ENCODE results near the gene TNFSF4.

TNFSF4 gene

GRCh38 chr1:173224949-173225348, 17.8 kb upstream of the TNFSF4 start:
- Mint-ChIP-seq H3K36me3 (peaks cover 8% of the 10 kb centered on the region), H3K4me3 (no peak overlapping the region), H3K27ac (no peak overlapping the region), H3K9me3 (peaks cover 7% of the 10 kb centered on the region), H3K27me3 (no peaks in the 10 kb centered on the region), H3K4me1 (peaks cover 17% of the 10 kb centered on the region)
- ATAC-seq (ENCODE audit: low read depth) (no peak), DNase-seq (ENCODE audit: low spot score in 2 of 2) (no peak)

GRCh38 chr1:173224280-173224892, 17.3 kb upstream of the TNFSF4 start:
- ATAC-seq (ENCODE audit: low read depth) (no peak), DNase-seq (ENCODE audit: low spot score in 2 of 2) (no peak)
- H3K27me3 Mint-ChIP-seq = no peaks in the 10 kb centered on the region
- H3K27ac Mint-ChIP-seq = no peak overlapping the region
- H3K9me3 Mint-ChIP-seq = peaks cover 5% of the 10 kb centered on the region
- H3K36me3 Mint-ChIP-seq = peaks cover 6% of the 10 kb centered on the region
- no peak overlapping the region for H3K4me3 Mint-ChIP-seq
- H3K4me1 Mint-ChIP-seq = peaks cover 17% of the 10 kb centered on the region

GRCh38 chr1:173223031-173223380, 15.9 kb upstream of the TNFSF4 start:
- H3K4me1 Mint-ChIP-seq = peaks cover 17% of the 10 kb centered on the region
- no peak for DNase-seq (ENCODE audit: low spot score in 2 of 2)
- H3K4me3 Mint-ChIP-seq = no peak overlapping the region
- no peak for ATAC-seq (ENCODE audit: low read depth)
- no peak overlapping the region for H3K27ac Mint-ChIP-seq
- H3K9me3 Mint-ChIP-seq = no peaks in the 10 kb centered on the region
- peaks cover 1% of the 10 kb centered on the region for H3K27me3 Mint-ChIP-seq
- no peaks in the 10 kb centered on the region for H3K36me3 Mint-ChIP-seq

GRCh38 chr1:173222149-173223030, 15.3 kb upstream of the TNFSF4 start:
- DNase-seq (ENCODE audit: low spot score in 2 of 2) (no peak), ATAC-seq (ENCODE audit: low read depth) (no peak)
- H3K36me3 Mint-ChIP-seq = no peaks in the 10 kb centered on the region
- no peaks in the 10 kb centered on the region for H3K9me3 Mint-ChIP-seq
- H3K27me3 Mint-ChIP-seq = peaks cover 1% of the 10 kb centered on the region
- peaks cover 17% of the 10 kb centered on the region for H3K4me1 Mint-ChIP-seq
- H3K4me3 Mint-ChIP-seq = no peak overlapping the region
- H3K27ac Mint-ChIP-seq = no peak overlapping the region

- Mint-ChIP-seq H3K4me1 (peaks cover 9% of the 10 kb centered on the region), H3K36me3 (no peaks in the 10 kb centered on the region), H3K4me3 (no peak overlapping the region), H3K9me3 (no peaks in the 10 kb centered on the region), H3K27ac (no peak overlapping the region), H3K27me3 (peaks cover 1% of the 10 kb centered on the region)
- DNase-seq (ENCODE audit: low spot score in 2 of 2) = no peak
- no peak for ATAC-seq (ENCODE audit: low read depth)
Measured at GRCh38 chr1:173220157-173220556, 13.0 kb upstream of the TNFSF4 start.

GRCh38 chr1:173213665-173214064, 6.5 kb upstream of the TNFSF4 start:
- Mint-ChIP-seq H3K27ac (no peak overlapping the region), H3K36me3 (no peaks in the 10 kb centered on the region), H3K27me3 (peaks cover 1% of the 10 kb centered on the region), H3K4me1 (no peaks in the 10 kb centered on the region), H3K4me3 (no peak overlapping the region), H3K9me3 (no peaks in the 10 kb centered on the region)
- ATAC-seq (ENCODE audit: low read depth) (no peak), DNase-seq (ENCODE audit: low spot score in 2 of 2) (no peak)

GRCh38 chr1:173212952-173213491, 5.9 kb upstream of the TNFSF4 start:
- H3K27me3 Mint-ChIP-seq = no peaks in the 10 kb centered on the region
- H3K4me3 Mint-ChIP-seq = no peak overlapping the region
- DNase-seq (ENCODE audit: low spot score in 2 of 2) = no peak
- no peaks in the 10 kb centered on the region for H3K36me3 Mint-ChIP-seq
- H3K27ac Mint-ChIP-seq = no peak overlapping the region
- no peaks in the 10 kb centered on the region for H3K4me1 Mint-ChIP-seq
- H3K9me3 Mint-ChIP-seq = no peaks in the 10 kb centered on the region
- no peak for ATAC-seq (ENCODE audit: low read depth)

GRCh38 chr1:173210716-173211231, 3.6 kb upstream of the TNFSF4 start:
- Mint-ChIP-seq H3K4me3 (no peak overlapping the region), H3K27me3 (no peaks in the 10 kb centered on the region), H3K27ac (no peak overlapping the region), H3K9me3 (no peaks in the 10 kb centered on the region), H3K36me3 (no peaks in the 10 kb centered on the region), H3K4me1 (peaks cover 13% of the 10 kb centered on the region)
- DNase-seq (ENCODE audit: low spot score in 2 of 2) (no peak), ATAC-seq (ENCODE audit: low read depth) (no peak)

- no peaks in the 10 kb centered on the region for H3K36me3 Mint-ChIP-seq
- no peaks in the 10 kb centered on the region for H3K27me3 Mint-ChIP-seq
- DNase-seq (ENCODE audit: low spot score in 2 of 2) = no peak
- H3K27ac Mint-ChIP-seq = no peak overlapping the region
- no peaks in the 10 kb centered on the region for H3K9me3 Mint-ChIP-seq
- peaks cover 18% of the 10 kb centered on the region for H3K4me1 Mint-ChIP-seq
- ATAC-seq (ENCODE audit: low read depth) = no peak
- no peak overlapping the region for H3K4me3 Mint-ChIP-seq
Measured at GRCh38 chr1:173210283-173210682, 3.2 kb upstream of the TNFSF4 start.

- Mint-ChIP-seq H3K27ac (no peak overlapping the region), H3K9me3 (no peaks in the 10 kb centered on the region), H3K4me3 (no peak overlapping the region), H3K27me3 (no peaks in the 10 kb centered on the region), H3K36me3 (no peaks in the 10 kb centered on the region), H3K4me1 (peaks cover 20% of the 10 kb centered on the region)
- DNase-seq (ENCODE audit: low spot score in 2 of 2) = no peak
- ATAC-seq (ENCODE audit: low read depth) = no peak
Measured at GRCh38 chr1:173208868-173209267, 1.7 kb upstream of the TNFSF4 start.

GRCh38 chr1:173208146-173208545, 1.0 kb upstream of the TNFSF4 start:
- ATAC-seq (ENCODE audit: low read depth) (no peak), DNase-seq (ENCODE audit: low spot score in 2 of 2) (no peak)
- H3K4me1 Mint-ChIP-seq = peaks cover 20% of the 10 kb centered on the region
- H3K36me3 Mint-ChIP-seq = no peaks in the 10 kb centered on the region
- H3K27me3 Mint-ChIP-seq = no peaks in the 10 kb centered on the region
- no peak overlapping the region for H3K4me3 Mint-ChIP-seq
- no peak overlapping the region for H3K27ac Mint-ChIP-seq
- no peaks in the 10 kb centered on the region for H3K9me3 Mint-ChIP-seq

- Mint-ChIP-seq H3K27ac (peak overlapping the region; percentile 85), H3K9me3 (no peaks in the 10 kb centered on the region), H3K4me3 (peak overlapping the region; percentile 65), H3K27me3 (no peaks in the 10 kb centered on the region), H3K4me1 (peaks cover 23% of the 10 kb centered on the region), H3K36me3 (no peaks in the 10 kb centered on the region)
- peak; percentile 35 for ATAC-seq (ENCODE audit: low read depth)
- DNase-seq (ENCODE audit: low spot score in 2 of 2) = no peak
Measured at GRCh38 chr1:173205146-173206051, 1.7 kb downstream of the TNFSF4 start.

- H3K27ac Mint-ChIP-seq = no peak overlapping the region
- no peak for DNase-seq (ENCODE audit: low spot score in 2 of 2)
- H3K9me3 Mint-ChIP-seq = no peaks in the 10 kb centered on the region
- H3K27me3 Mint-ChIP-seq = no peaks in the 10 kb centered on the region
- H3K36me3 Mint-ChIP-seq = no peaks in the 10 kb centered on the region
- ATAC-seq (ENCODE audit: low read depth) = no peak
- H3K4me1 Mint-ChIP-seq = peaks cover 23% of the 10 kb centered on the region
- no peak overlapping the region for H3K4me3 Mint-ChIP-seq
Measured at GRCh38 chr1:173204693-173205092, 2.4 kb downstream of the TNFSF4 start.
